Epithelial cell of esophagus (primary cell): ENCODE results near the gene PLD5.
"Not testable (repeated sequence)": the region's sequence is repeated elsewhere in the genome, so short reads cannot be mapped to it uniquely, and the experiment has no call there.

Experiments
- DNase-seq: peaks from one replicate; pipeline ENCODE4 v3.0.0; 2010; ENCODE audit warnings: low read depth
- H3K4me3 ChIP-seq: 2 replicates; pipeline ENCODE4 v1.5.1; 2011; ENCODE audit warnings: mild to moderate bottlenecking, low read length, control low read depth
- CTCF ChIP-seq: IDR thresholded peaks from 2 replicates; pipeline ENCODE4 v1.5.1; 2011; ENCODE audit warnings: low read depth, mild to moderate bottlenecking, low read length, control low read depth, inconsistent platforms; ENCODE audit not compliant: insufficient read depth; ENCODE audit errors: missing control alignments

PLD5 gene

GRCh38 chr1:242349636-242350035 lies 174.9 kb downstream of the PLD5 start:
- no peak for TF ChIP-seq CTCF
- no peak overlapping the region for H3K4me3 ChIP-seq
- DNase-seq, result no peak

DNA sequence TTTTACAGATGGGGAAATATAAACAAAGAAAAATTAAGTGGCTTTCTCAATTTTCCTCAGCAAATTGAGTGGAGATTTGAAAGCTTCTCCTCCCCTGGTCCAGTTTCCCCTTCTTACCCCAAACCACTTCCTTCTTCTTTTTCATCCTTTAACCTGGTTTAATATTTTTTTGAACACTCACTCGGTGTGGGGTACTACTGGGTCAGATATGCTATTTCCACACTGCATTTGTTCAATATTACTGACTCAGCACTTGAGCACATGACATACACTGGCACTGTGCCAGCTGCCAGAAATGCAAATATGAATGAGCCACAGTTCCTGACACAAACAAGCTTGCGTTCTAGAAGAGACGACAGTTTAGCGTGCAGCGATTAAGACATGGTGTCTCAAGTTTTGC lies 193.6 kb downstream of the PLD5 start:
- peak; percentile 32 for DNase-seq
- not testable (repeated sequence) for H3K4me3 ChIP-seq

DNA sequence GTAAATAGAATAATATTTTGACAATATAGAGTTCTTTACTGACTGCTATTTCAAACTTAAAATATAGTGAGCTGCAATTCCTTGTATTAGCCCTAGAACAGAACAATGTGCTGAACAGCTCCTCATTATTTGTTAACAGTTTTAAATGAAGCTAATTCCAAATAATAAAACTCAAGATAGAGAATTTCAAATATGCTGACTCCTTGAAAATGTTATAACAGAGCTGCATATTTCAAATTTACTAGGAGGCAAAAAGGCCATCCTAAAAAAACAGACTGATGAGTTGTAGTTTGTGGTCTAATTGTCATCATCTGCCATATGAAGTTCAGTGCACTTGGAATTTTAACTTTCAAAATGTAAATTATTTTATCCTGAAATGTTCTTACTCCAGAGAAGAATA lies 197.1 kb downstream of the PLD5 start:
- not testable (repeated sequence) for H3K4me3 ChIP-seq

GRCh38 chr1:242321981-242322380 lies 202.5 kb downstream of the PLD5 start:
- peak; percentile 51 for DNase-seq

More for the DNA sequence above, 197.1 kb downstream of the PLD5 start:
- not testable (repeated sequence) for DNase-seq

DNA sequence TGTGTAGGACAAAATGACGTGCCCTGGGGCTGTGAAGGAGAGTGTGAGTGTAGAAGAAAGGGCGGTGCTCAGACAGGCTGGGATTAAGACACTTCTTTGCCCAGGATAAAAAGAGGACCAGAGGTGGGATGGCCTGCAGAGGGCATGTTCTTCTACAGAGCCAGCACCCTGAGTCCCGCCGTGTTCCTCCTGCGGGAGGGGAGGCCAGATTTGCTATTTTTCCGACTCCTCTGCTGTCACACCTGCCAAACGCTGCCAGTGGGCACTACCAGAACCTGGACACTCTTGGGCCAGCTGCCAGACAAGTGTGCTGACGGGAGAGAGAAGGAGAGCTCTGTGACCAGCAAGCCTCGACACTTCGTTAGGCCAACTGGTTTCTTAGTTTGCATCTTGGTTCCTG lies 206.4 kb downstream of the PLD5 start:
- peak; percentile 9 for DNase-seq
- no peak overlapping the region for H3K4me3 ChIP-seq
- no peak for TF ChIP-seq CTCF

More at GRCh38 chr1:242321981-242322380, 202.5 kb downstream of the PLD5 start:
- H3K4me3 ChIP-seq, result not testable (repeated sequence)

DNA sequence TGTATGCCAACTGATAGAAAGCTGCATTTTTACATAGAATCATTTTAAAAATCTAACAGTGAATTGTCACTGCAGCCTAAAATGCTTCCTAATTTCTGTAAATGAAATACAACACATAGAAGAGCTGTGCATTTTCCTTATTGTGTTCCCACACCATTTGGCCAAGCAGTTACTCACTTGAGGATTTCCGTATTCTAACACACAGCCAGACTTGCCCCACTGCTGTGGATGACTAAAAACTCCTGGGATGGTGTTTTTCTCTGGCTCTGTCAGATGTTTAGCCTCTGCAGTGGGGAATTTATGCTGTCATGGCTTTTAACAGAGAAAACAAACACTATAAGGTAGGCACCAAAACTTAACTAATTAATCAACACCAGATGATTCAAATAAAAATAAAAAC lies 209.6 kb downstream of the PLD5 start:
- DNase-seq, result peak; percentile 57
- not testable (repeated sequence) for H3K4me3 ChIP-seq

- DNase-seq, result peak; percentile 68
Observed at GRCh38 chr1:242314085-242314649, 210.3 kb downstream of the PLD5 start.

DNA sequence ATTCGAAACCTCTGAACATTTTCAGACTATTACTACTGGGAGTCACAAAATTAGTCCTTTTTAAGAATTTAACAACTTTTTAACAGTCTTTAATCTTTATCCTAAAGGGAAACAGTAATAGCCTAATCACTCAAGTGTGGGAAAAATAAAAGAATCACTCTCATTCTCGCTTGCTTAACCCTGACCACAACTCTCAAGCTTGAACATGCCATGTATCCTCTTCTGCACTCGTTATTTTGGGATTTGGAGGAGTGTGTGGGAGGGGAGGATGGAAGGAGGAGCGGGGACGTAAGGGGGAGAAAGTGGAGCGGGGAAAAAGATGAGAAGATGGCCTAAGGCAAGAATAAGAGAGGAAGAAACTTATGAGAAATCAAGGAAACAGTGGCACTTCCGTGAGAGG lies 215.8 kb downstream of the PLD5 start:
- not testable (repeated sequence) for H3K4me3 ChIP-seq
- peak; percentile 66 for DNase-seq

More at GRCh38 chr1:242314085-242314649, 210.3 kb downstream of the PLD5 start:
- not testable (repeated sequence) for H3K4me3 ChIP-seq

DNA sequence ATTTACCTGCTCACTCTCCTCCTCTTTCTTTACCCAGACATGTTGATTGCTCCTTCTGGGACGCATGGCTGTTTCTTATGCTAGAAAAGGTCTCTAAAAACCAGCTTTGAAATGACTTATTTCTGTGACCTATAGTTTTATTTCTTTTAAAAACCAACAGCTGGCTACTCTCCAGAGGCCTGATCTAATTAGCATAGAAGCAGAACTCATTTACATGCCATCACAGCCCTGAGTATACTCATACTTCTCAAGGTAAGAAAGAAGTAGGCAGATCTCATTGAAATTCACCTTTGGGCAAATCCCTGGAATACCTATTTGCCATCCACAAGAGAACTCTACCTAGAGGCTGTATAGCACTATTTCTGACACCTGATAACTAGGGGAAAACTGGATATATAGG lies 230.7 kb downstream of the PLD5 start:
- H3K4me3 ChIP-seq, DNase-seq: not testable (repeated sequence)

- DNase-seq, H3K4me3 ChIP-seq: not testable (repeated sequence)
Observed at GRCh38 chr1:242288067-242288466, 236.4 kb downstream of the PLD5 start.

DNA sequence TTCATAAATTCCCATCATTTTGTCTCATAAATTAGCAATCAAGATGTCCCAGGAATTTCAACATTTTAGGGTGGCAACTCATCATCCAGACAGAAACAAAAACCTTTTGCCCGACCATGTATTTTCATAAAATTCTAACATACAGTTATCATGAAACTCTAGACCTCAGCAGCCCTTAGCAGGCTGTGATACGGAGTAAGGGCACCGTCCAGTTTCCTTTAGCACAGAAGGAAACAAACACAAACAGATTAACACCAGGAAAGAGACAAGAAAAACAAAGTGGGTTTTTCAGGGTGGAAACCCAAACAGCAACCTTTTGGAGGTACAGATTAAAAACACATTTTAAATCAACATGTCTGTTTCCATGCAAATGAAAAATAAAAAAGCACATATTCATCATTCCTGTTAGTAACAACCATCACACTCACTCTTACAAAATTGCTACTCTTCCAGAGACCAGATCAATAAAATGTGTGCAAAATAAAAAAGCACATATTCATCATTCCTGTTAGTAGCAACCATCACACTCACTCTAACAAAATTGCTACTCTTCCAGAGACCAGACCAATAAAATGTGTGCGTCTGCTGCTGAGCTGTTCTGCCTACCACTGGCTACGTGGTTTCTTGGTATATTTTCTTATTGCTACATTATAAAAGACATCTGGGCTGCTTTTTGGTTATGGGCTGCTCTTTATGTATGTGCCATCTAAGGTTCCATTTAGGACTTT lies 241.6 kb downstream of the PLD5 start:
- not testable (repeated sequence) for DNase-seq, H3K4me3 ChIP-seq

DNA sequence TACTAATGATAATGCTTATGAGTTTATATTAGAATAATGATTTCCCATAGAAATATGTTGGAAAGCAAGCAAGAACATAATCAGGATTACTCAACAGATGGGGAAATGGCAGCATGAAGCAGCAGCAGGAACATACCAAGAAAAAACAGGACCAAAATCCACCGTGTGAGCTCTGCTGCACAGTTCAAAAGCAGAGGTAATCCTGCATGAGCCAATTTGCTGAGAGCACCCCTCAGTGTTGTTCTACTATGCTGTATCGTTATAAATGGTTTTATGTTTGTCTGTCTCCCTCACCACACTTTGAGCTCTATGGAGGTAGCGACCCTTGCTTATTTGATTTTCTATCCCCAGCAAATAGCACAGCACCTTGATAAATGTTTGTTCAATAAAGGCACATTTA lies 246.1 kb downstream of the PLD5 start:
- not testable (repeated sequence) for DNase-seq, H3K4me3 ChIP-seq

DNA sequence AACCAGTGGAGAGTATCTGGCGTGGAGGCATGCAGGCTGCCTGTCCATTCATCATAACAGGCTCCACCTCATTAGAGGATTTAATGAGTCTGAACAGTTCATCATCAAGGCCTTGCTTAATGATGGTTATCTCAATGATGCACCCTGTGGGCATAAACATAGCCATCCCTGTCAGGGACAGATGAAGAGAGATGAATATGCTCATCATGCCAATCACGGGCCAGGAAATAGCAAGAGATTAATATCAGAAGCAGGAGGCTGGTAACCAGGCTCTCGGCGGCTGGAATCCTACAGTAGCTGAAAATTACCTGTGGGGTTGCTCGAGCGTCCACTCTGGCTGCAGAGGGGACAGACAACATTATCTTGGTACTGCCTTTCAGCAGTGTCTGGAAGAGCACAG lies 247.7 kb downstream of the PLD5 start:
- not testable (repeated sequence) for H3K4me3 ChIP-seq, DNase-seq

GRCh38 chr1:242267004-242267403 lies 257.5 kb downstream of the PLD5 start:
- not testable (repeated sequence) for H3K4me3 ChIP-seq, DNase-seq

GRCh38 chr1:242264419-242264818 lies 260.1 kb downstream of the PLD5 start:
- not testable (repeated sequence) for DNase-seq, H3K4me3 ChIP-seq
